Omental fat pad (tissue), 4 donors: ENCODE results near the gene HAPLN2. TPM values are rescaled to one million over a fixed set of nuclear protein-coding genes. Genes with fewer than 3 reads are reported as not detected.

Experiments
- ATAC-seq: fragments of 150-250 bp; one replicate; pipeline ENCODE4 v1.9.1; 2016; ENCODE audit warnings: mild to moderate bottlenecking, moderate library complexity; ENCODE audit not compliant: low FRiP score
- DNase-seq: peaks from one replicate; pipeline ENCODE4 v3.0.0-alpha.2; 2019; ENCODE audit warnings: low spot score
- CTCF ChIP-seq, 3 donors: fragments of 450-650 bp; IDR thresholded peaks; one replicate each; pipeline ENCODE4 v1.5.1; 2016 to 2017; ENCODE audit warnings: antibody characterized with exemption in 3 of 3, mild to moderate bottlenecking in 3 of 3, moderate library complexity in 2 of 3
- total RNA-seq, 4 donors: library from RNA; depleted of rRNA; stranded (reverse); fragments of >200 nt; gene quantifications; one replicate each; pipeline ENCODE4 v1.1.0, GENCODE V29; 2016

HAPLN2 gene
- total RNA-seq, 4 donors from 2014 or later: 2.8 TPM; not detected in 3

- ATAC-seq (no peak), DNase-seq (no peak)
- no peak for TF ChIP-seq CTCF (IDR thresholded peaks at IDR 0.05)
These were observed 41.2 kb upstream of the HAPLN2 start for GRCh38 chr1:156578055-156578454.

- DNase-seq (no peak), ATAC-seq (no peak)
- no peak for TF ChIP-seq CTCF (IDR thresholded peaks at IDR 0.05)
These were observed 39.7 kb upstream of the HAPLN2 start, which contains the start of gene TTC24 for GRCh38 chr1:156579472-156579871. TSS of gene TTC24 (plus strand) at chr1:156579723. CDS start at chr1:156581365, 1,642 bp downstream.

GRCh38 chr1:156581661-156582387 lies 37.4 kb upstream of the HAPLN2 start:
- ATAC-seq: no peak
- DNase-seq: no peak
- TF ChIP-seq CTCF (IDR thresholded peaks at IDR 0.05): no peak

- ATAC-seq (no peak), DNase-seq (no peak)
- TF ChIP-seq CTCF (IDR thresholded peaks at IDR 0.05): no peak
These were observed 36.7 kb upstream of the HAPLN2 start for GRCh38 chr1:156582388-156583017.

GRCh38 chr1:156583821-156584622 lies 35.2 kb upstream of the HAPLN2 start:
- peak in 1 of 3 donors; percentile 75 for TF ChIP-seq CTCF (IDR thresholded peaks at IDR 0.05)
- ATAC-seq (no peak), DNase-seq (peak; percentile 77)

GRCh38 chr1:156584813-156585212 lies 34.4 kb upstream of the HAPLN2 start:
- TF ChIP-seq CTCF (IDR thresholded peaks at IDR 0.05): no peak

More at GRCh38 chr1:156584813-156585212, 34.4 kb upstream of the HAPLN2 start:
- no peak for DNase-seq
- ATAC-seq: no peak
